ENCODE data around the gene SSH2.
"Not testable (repeated sequence)": the region's sequence is repeated elsewhere in the genome, so short reads cannot be mapped to it uniquely, and the experiment has no call there.

SSH2 gene

GRCh38 chr17:29927546-29927945, 2.5 kb downstream of the SSH2 start:
- no peak for DNase-seq

GRCh38 chr17:29924786-29925185, 5.2 kb downstream of the SSH2 start:
- DNase-seq: no peak

- DNase-seq: no peak
Measured at GRCh38 chr17:29918922-29919856, 10.8 kb downstream of the SSH2 start.

- no peak for DNase-seq
Measured at GRCh38 chr17:29918016-29918415, 12.0 kb downstream of the SSH2 start.

- DNase-seq: no peak
Measured at GRCh38 chr17:29914819-29915537, 15.1 kb downstream of the SSH2 start.

GRCh38 chr17:29911641-29912177, 18.3 kb downstream of the SSH2 start:
- no peak for DNase-seq

GRCh38 chr17:29909236-29910003, 20.6 kb downstream of the SSH2 start:
- DNase-seq: no peak

- DNase-seq: no peak
Measured at GRCh38 chr17:29906969-29907368, 23.1 kb downstream of the SSH2 start.

- no peak for DNase-seq
Measured at GRCh38 chr17:29905879-29906167, 24.2 kb downstream of the SSH2 start.

GRCh38 chr17:29905086-29905878, 24.7 kb downstream of the SSH2 start:
- no peak for DNase-seq

- no peak for DNase-seq
Measured at GRCh38 chr17:29903471-29903870, 26.6 kb downstream of the SSH2 start.

GRCh38 chr17:29897136-29897535, 32.9 kb downstream of the SSH2 start:
- not testable (repeated sequence) for DNase-seq

GRCh38 chr17:29892201-29892600, 37.8 kb downstream of the SSH2 start:
- DNase-seq: no peak

- no peak for DNase-seq
Measured at GRCh38 chr17:29891131-29891530, 38.9 kb downstream of the SSH2 start.

- no peak for DNase-seq
Measured at GRCh38 chr17:29885031-29885640, 44.9 kb downstream of the SSH2 start.

GRCh38 chr17:29883497-29883896, 46.5 kb downstream of the SSH2 start:
- no peak for DNase-seq

GRCh38 chr17:29881256-29881655, 48.8 kb downstream of the SSH2 start:
- DNase-seq: no peak

GRCh38 chr17:29880031-29880430, 50.0 kb downstream of the SSH2 start:
- DNase-seq: no peak

GRCh38 chr17:29874931-29875596, 55.0 kb downstream of the SSH2 start:
- no peak for DNase-seq

GRCh38 chr17:29874358-29874757, 55.7 kb downstream of the SSH2 start:
- DNase-seq: not testable (repeated sequence)

- no peak for DNase-seq
Measured at GRCh38 chr17:29873476-29873875, 56.6 kb downstream of the SSH2 start.

Data from activated CD8-positive, alpha-beta memory T cell treated with anti-CD3 and anti-CD28 coated beads, Interleukin-2, amount 50 U/mL, for 48 hours (primary cell).